ENCODE results near the gene PRKCE. TPM values are rescaled to one million over a fixed set of nuclear protein-coding genes. Genes with fewer than 3 reads are reported as not detected.

Gene PRKCE
- total and polyA plus RNA-seq, 2 donors (not counting 3 experiments of a cell fraction or from before 2014, with no cell fraction given) = 27.9 to 33.9 TPM

- H3K9ac ChIP-seq (replicated peaks; ENCODE audit: extremely low read depth, insufficient read depth, low read length) = no peak overlapping the region
- intact Hi-C loops (cut with micrococcal nuclease) = no loop called here
- CTCF ChIA-PET = interaction anchor here (0.9 to 1.4 kb wide), 4 partner anchors 10 to 97 kb away, joined by 3 to 4 read pairs (median 3); no protein-coding TSS in a partner anchor
- TF ChIP-seq POLR2A (IDR thresholded peaks at IDR 0.05; ENCODE audit: low read depth, low read length) = no peak
- no peak overlapping the region for H3K4me3 ChIP-seq (replicated peaks in 1 of 3; ENCODE audit: insufficient read depth in 1 of 3, low read depth in 1 of 3, low read length in 3 of 3)
- H3K4me1 ChIP-seq (ENCODE audit: control insufficient read depth, extremely low read depth, insufficient read depth, low read length) = peaks cover 16% of the 10 kb centered on the region
- no peak for FAIRE-seq
- no peak overlapping the region for H3K27ac ChIP-seq (ENCODE audit: insufficient read depth, low read depth, low read length)
- H3K79me2 ChIP-seq (ENCODE audit: control insufficient read depth, insufficient read depth, low read length) = no peaks in the 10 kb centered on the region
- peaks cover 0 to 12% of the 10 kb centered on the region in 2 experiments for H3K36me3 ChIP-seq (ENCODE audit: control insufficient read depth in 2 of 2, extremely low read depth in 1 of 2, insufficient read depth in 2 of 2, low read length in 2 of 2)
- POLR2A ChIA-PET = no interaction called here
- BruUV-seq (replicated peaks) = no TSS peak
- H3K4me2 ChIP-seq (ENCODE audit: insufficient read depth, low read length) = no peak overlapping the region
- no peak overlapping the region for H2AFZ ChIP-seq (ENCODE audit: low read depth, low read length)
- H3K9me3 ChIP-seq (replicated peaks; ENCODE audit: control insufficient read depth, insufficient read depth, low read length) = no peaks in the 10 kb centered on the region
- dilution Hi-C loops (cut with MboI; ENCODE audit: extremely low pct_ligation_motif_present, low sequenced_read_pairs) = no loop called here
- H3K27me3 ChIP-seq (ENCODE audit: control insufficient read depth in 2 of 2, insufficient read depth in 2 of 2, low read length in 2 of 2) = no peaks in the 10 kb centered on the region
- no peak for DNase-seq (ENCODE audit: low read depth, low spot score)
- no peaks in the 10 kb centered on the region for H4K20me1 ChIP-seq (replicated peaks; ENCODE audit: control insufficient read depth, extremely low read depth, insufficient read depth, low read length)
- no peaks in the 10 kb centered on the region for H3K9me1 ChIP-seq (replicated peaks; ENCODE audit: control insufficient read depth, extremely low read depth, insufficient read depth, low read length)
Observed at GRCh38 chr2:46160326-46160725, 508.9 kb downstream of the PRKCE start.

GRCh38 chr2:46161315-46161714 is 509.8 kb downstream of the PRKCE start:
- no peaks in the 10 kb centered on the region for H3K79me2 ChIP-seq (ENCODE audit: control insufficient read depth, insufficient read depth, low read length)
- H4K20me1 ChIP-seq (replicated peaks; ENCODE audit: control insufficient read depth, extremely low read depth, insufficient read depth, low read length) = no peaks in the 10 kb centered on the region
- ChIA-PET CTCF (interaction anchor here (1.0 to 1.4 kb wide), 2 partner anchors 11 to 98 kb away, joined by 3 to 4 read pairs; no protein-coding TSS in a partner anchor), POLR2A (no interaction called here)
- TF ChIP-seq CTCF (IDR thresholded peaks at IDR 0.05; ENCODE audit: extremely low read depth in 1 of 2, insufficient read depth in 1 of 2, low read depth in 1 of 2, low read length in 2 of 2) = no peak
- no peak for TF ChIP-seq MYC (IDR thresholded peaks at IDR 0.05; ENCODE audit: low read depth, low read length)
- no peak for TF ChIP-seq GATA2 (IDR thresholded peaks at IDR 0.05; ENCODE audit: insufficient read depth, insufficient read length, low read depth, low read length)
- TF ChIP-seq FOS (IDR thresholded peaks at IDR 0.05; ENCODE audit: borderline replicate concordance, insufficient read depth, low read length) = no peak
- TF ChIP-seq MAX (IDR thresholded peaks at IDR 0.05; ENCODE audit: insufficient read depth, insufficient read length) = no peak
- TF ChIP-seq JUN (IDR thresholded peaks at IDR 0.05; ENCODE audit: borderline replicate concordance, insufficient read depth, insufficient read length, low read depth) = no peak
- TF ChIP-seq EZH2 (IDR thresholded peaks at IDR 0.05; ENCODE audit: borderline replicate concordance, low read depth, low read length, severe bottlenecking) = no peak
- TF ChIP-seq POLR2A (IDR thresholded peaks at IDR 0.05; ENCODE audit: low read depth, low read length) = no peak
- TF ChIP-seq POLR2AphosphoS5 (IDR thresholded peaks at IDR 0.05; ENCODE audit: insufficient read depth, low read depth, low read length) = no peak
- intact Hi-C loops (cut with micrococcal nuclease) = no loop called here
- peaks cover 0 to 14% of the 10 kb centered on the region in 2 experiments for H3K36me3 ChIP-seq (ENCODE audit: control insufficient read depth in 2 of 2, extremely low read depth in 1 of 2, insufficient read depth in 2 of 2, low read length in 2 of 2)
- dilution Hi-C loops (cut with MboI; ENCODE audit: extremely low pct_ligation_motif_present, low sequenced_read_pairs) = no loop called here
- FAIRE-seq (no peak), DNase-seq (ENCODE audit: low read depth, low spot score) (no peak)
- H2AFZ ChIP-seq (ENCODE audit: low read depth, low read length) = no peak overlapping the region
- peaks cover 18% of the 10 kb centered on the region for H3K4me1 ChIP-seq (ENCODE audit: control insufficient read depth, extremely low read depth, insufficient read depth, low read length)
- no peak overlapping the region for H3K4me3 ChIP-seq (replicated peaks in 1 of 3; ENCODE audit: insufficient read depth in 1 of 3, low read depth in 1 of 3, low read length in 3 of 3)
- no peaks in the 10 kb centered on the region for H3K9me1 ChIP-seq (replicated peaks; ENCODE audit: control insufficient read depth, extremely low read depth, insufficient read depth, low read length)
- no peaks in the 10 kb centered on the region for H3K9me3 ChIP-seq (replicated peaks; ENCODE audit: control insufficient read depth, insufficient read depth, low read length)
- no peak overlapping the region for H3K27ac ChIP-seq (ENCODE audit: insufficient read depth, low read depth, low read length)
- no peak overlapping the region for H3K9ac ChIP-seq (replicated peaks; ENCODE audit: extremely low read depth, insufficient read depth, low read length)
- H3K27me3 ChIP-seq (ENCODE audit: control insufficient read depth in 2 of 2, insufficient read depth in 2 of 2, low read length in 2 of 2) = no peaks in the 10 kb centered on the region
- H3K4me2 ChIP-seq (ENCODE audit: insufficient read depth, low read length) = no peak overlapping the region
- no TSS peak for BruUV-seq (replicated peaks)
